ENCODE measurements around the gene PTRHD1.

PTRHD1 gene

GRCh38 chr2:24816884-24817283, 23.7 kb upstream of the PTRHD1 start:
- Histone ChIP-seq H3K27me3 (replicated peaks) (no peaks in the 10 kb centered on the region), H3K27ac (peak overlapping the region; percentile 78), H3K36me3 (replicated peaks) (peaks cover 7% of the 10 kb centered on the region), H3K4me3 (ENCODE audit: low read depth, low read length) (no peak overlapping the region)
- in situ Hi-C loops (cut with HindIII; ENCODE audit: low pct_ligation_motif_present, low sequenced_read_pairs): no loop called here
- DNase-seq: peak; percentile 88
- TF ChIP-seq, protein P1, sequence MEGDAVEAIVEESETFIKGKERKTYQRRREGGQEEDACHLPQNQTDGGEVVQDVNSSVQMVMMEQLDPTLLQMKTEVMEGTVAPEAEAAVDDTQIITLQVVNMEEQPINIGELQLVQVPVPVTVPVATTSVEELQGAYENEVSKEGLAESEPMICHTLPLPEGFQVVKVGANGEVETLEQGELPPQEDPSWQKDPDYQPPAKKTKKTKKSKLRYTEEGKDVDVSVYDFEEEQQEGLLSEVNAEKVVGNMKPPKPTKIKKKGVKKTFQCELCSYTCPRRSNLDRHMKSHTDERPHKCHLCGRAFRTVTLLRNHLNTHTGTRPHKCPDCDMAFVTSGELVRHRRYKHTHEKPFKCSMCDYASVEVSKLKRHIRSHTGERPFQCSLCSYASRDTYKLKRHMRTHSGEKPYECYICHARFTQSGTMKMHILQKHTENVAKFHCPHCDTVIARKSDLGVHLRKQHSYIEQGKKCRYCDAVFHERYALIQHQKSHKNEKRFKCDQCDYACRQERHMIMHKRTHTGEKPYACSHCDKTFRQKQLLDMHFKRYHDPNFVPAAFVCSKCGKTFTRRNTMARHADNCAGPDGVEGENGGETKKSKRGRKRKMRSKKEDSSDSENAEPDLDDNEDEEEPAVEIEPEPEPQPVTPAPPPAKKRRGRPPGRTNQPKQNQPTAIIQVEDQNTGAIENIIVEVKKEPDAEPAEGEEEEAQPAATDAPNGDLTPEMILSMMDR (IDR thresholded peaks at IDR 0.05; ENCODE audit: low read depth, low read length, missing control alignments): no peak

GRCh38 chr2:24816404-24816803, 23.2 kb upstream of the PTRHD1 start:
- peaks cover 7% of the 10 kb centered on the region for H3K36me3 ChIP-seq (replicated peaks)
- peak overlapping the region; percentile 78 for H3K27ac ChIP-seq
- no peaks in the 10 kb centered on the region for H3K27me3 ChIP-seq (replicated peaks)
- in situ Hi-C loops (cut with HindIII; ENCODE audit: low pct_ligation_motif_present, low sequenced_read_pairs): no loop called here
- H3K4me3 ChIP-seq (ENCODE audit: low read depth, low read length): no peak overlapping the region
- no peak for DNase-seq
- TF ChIP-seq, protein P1 (IDR thresholded peaks at IDR 0.05; ENCODE audit: low read depth, low read length, missing control alignments): no peak

- Histone ChIP-seq H3K27ac (no peak overlapping the region), H3K4me3 (ENCODE audit: low read depth, low read length) (no peak overlapping the region), H3K36me3 (replicated peaks) (peaks cover 7% of the 10 kb centered on the region), H3K27me3 (replicated peaks) (no peaks in the 10 kb centered on the region)
- DNase-seq: no peak
- in situ Hi-C loops (cut with HindIII; ENCODE audit: low pct_ligation_motif_present, low sequenced_read_pairs): no loop called here
- TF ChIP-seq, protein P1 (IDR thresholded peaks at IDR 0.05; ENCODE audit: low read depth, low read length, missing control alignments): no peak
Observed at GRCh38 chr2:24815171-24815570, 22.0 kb upstream of the PTRHD1 start.

DNA sequence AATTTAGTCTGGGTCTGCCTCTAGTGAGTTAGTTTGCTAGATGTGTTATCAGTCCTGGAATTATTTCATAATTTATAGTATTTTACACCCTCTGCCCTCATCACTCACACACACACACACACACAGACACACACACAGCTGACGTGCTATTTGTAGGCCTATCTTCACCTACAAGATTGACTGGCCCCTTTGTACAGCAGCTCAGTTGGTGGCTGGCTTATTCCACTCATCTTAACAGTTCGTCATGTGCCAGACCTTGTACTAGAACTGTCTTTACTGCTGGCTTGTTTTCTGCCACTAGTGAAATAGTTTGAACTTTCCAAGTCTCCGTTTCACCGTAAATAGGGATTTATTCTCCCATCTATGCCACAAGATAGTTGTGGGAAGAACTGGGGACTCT, 21.3 kb upstream of the PTRHD1 start:
- Histone ChIP-seq H3K27me3 (replicated peaks) (no peaks in the 10 kb centered on the region), H3K36me3 (replicated peaks) (peaks cover 4% of the 10 kb centered on the region), H3K27ac (no peak overlapping the region), H3K4me3 (ENCODE audit: low read depth, low read length) (no peak overlapping the region)
- no peak for DNase-seq
- in situ Hi-C loops (cut with HindIII; ENCODE audit: low pct_ligation_motif_present, low sequenced_read_pairs): no loop called here
- TF ChIP-seq, protein P1 (IDR thresholded peaks at IDR 0.05; ENCODE audit: low read depth, low read length, missing control alignments): no peak

DNA sequence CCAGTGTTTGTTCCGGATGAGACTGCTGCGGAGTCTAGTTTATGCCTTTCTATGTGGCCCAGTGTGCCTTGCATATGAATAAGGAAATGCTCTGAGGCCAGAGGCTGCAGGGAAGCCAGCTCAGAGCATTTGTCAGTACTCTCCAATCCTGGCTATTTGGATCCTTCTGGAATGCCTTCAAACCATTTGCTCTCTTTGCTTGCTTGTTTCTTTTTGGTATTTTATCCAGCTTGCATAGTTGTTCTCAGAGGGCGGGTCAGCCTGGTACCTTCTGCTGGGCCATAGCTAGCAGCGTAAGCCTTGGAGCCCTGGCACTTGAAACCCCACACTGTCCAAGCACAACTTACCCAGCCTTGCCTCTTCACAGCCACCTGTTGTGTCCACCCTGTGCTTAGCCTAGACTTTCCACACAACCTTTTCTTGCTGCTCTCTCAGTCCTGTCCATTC, 20.5 kb upstream of the PTRHD1 start:
- Histone ChIP-seq H3K4me3 (ENCODE audit: low read depth, low read length) (no peak overlapping the region), H3K27me3 (replicated peaks) (no peaks in the 10 kb centered on the region), H3K27ac (no peak overlapping the region), H3K36me3 (replicated peaks) (no peaks in the 10 kb centered on the region)
- TF ChIP-seq, protein P1 (IDR thresholded peaks at IDR 0.05; ENCODE audit: low read depth, low read length, missing control alignments): no peak
- in situ Hi-C loops (cut with HindIII; ENCODE audit: low pct_ligation_motif_present, low sequenced_read_pairs): no loop called here
- DNase-seq: no peak

GRCh38 chr2:24809316-24810007, 16.3 kb upstream of the PTRHD1 start:
- H3K36me3 ChIP-seq (replicated peaks): no peaks in the 10 kb centered on the region
- H3K27me3 ChIP-seq (replicated peaks): no peaks in the 10 kb centered on the region
- H3K4me3 ChIP-seq (ENCODE audit: low read depth, low read length): no peak overlapping the region
- TF ChIP-seq, protein P1 (IDR thresholded peaks at IDR 0.05; ENCODE audit: low read depth, low read length, missing control alignments): no peak
- peak overlapping the region; percentile 39 for H3K27ac ChIP-seq
- in situ Hi-C loops (cut with HindIII; ENCODE audit: low pct_ligation_motif_present, low sequenced_read_pairs): no loop called here
- no peak for DNase-seq
